ENCODE measurements around the gene PELI2. TPM values are rescaled to one million over a fixed set of nuclear protein-coding genes. Genes with fewer than 3 reads are reported as not detected.

Gene PELI2
- total RNA-seq, 1 experiment from 2014 or later, result 0.19 TPM

GRCh38 chr14:56170028-56170427 is 51.8 kb downstream of the PELI2 start:
- peaks cover 12% of the 10 kb centered on the region for H3K9me3 Mint-ChIP-seq (ENCODE audit: unreplicated experiment)
- peaks cover 10% of the 10 kb centered on the region for H3K4me1 Mint-ChIP-seq (ENCODE audit: insufficient read depth, unreplicated experiment)
- intact Hi-C loops (cut with micrococcal nuclease), result no loop called here
- H3K27me3 Mint-ChIP-seq (ENCODE audit: insufficient read depth, unreplicated experiment), result no peaks in the 10 kb centered on the region
- DNase-seq (ENCODE audit: unreplicated experiment), result no peak
- POLR2A ChIA-PET, result no interaction called here
- H3K36me3 Mint-ChIP-seq (ENCODE audit: insufficient read depth, unreplicated experiment), result no peaks in the 10 kb centered on the region
- CTCF ChIA-PET, result no interaction called here
- no peak overlapping the region for H3K4me3 Mint-ChIP-seq (ENCODE audit: unreplicated experiment)
- no peak overlapping the region for H3K27ac Mint-ChIP-seq (ENCODE audit: low read depth, unreplicated experiment)
- TF ChIP-seq CTCF (IDR thresholded peaks at IDR 0.05; ENCODE audit: unreplicated experiment), result no peak
- no TSS peak for BruUV-seq (replicated peaks)

- peaks cover 10% of the 10 kb centered on the region for H3K4me1 Mint-ChIP-seq (ENCODE audit: insufficient read depth, unreplicated experiment)
- no peak for TF ChIP-seq CTCF (IDR thresholded peaks at IDR 0.05; ENCODE audit: unreplicated experiment)
- BruUV-seq (replicated peaks), result no TSS peak
- DNase-seq (ENCODE audit: unreplicated experiment), result no peak
- no peaks in the 10 kb centered on the region for H3K27me3 Mint-ChIP-seq (ENCODE audit: insufficient read depth, unreplicated experiment)
- intact Hi-C loops (cut with micrococcal nuclease), result no loop called here
- peaks cover 5% of the 10 kb centered on the region for H3K9me3 Mint-ChIP-seq (ENCODE audit: unreplicated experiment)
- H3K36me3 Mint-ChIP-seq (ENCODE audit: insufficient read depth, unreplicated experiment), result no peaks in the 10 kb centered on the region
- POLR2A ChIA-PET, result interaction anchor here (0.6 kb wide), 2 partner anchors 18 to 378 kb away, joined by 3 read pairs; no protein-coding TSS in a partner anchor
- no peak overlapping the region for H3K4me3 Mint-ChIP-seq (ENCODE audit: unreplicated experiment)
- H3K27ac Mint-ChIP-seq (ENCODE audit: low read depth, unreplicated experiment), result no peak overlapping the region
- CTCF ChIA-PET, result no interaction called here
Observed at GRCh38 chr14:56170877-56171422, 52.7 kb downstream of the PELI2 start.

DNA sequence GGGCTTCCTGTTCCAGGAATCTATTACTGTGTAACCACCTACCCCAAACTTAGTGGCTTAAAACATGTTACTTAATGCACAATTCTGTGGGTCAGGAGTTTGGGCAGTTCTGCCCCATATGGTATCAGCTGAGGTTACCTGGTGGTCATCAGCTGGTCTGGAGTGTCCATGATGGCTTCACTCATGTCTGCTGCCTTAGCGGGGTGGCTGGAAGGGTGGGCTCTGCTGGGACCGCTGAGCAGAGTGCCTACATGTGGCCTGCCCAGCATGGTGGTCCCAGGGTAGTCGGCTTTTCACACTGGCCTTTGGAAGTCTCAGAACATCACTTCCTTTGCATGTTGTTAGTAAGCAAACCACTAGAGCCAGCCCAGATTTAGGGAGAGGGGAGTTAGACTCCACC is 53.9 kb downstream of the PELI2 start:
- peak overlapping the region; percentile 82 for H3K27ac Mint-ChIP-seq (ENCODE audit: low read depth, unreplicated experiment)
- ChIA-PET CTCF (no interaction called here), POLR2A (no interaction called here)
- H3K4me1 Mint-ChIP-seq (ENCODE audit: insufficient read depth, unreplicated experiment), result peaks cover 10% of the 10 kb centered on the region
- intact Hi-C loops (cut with micrococcal nuclease), result no loop called here
- H3K27me3 Mint-ChIP-seq (ENCODE audit: insufficient read depth, unreplicated experiment), result no peaks in the 10 kb centered on the region
- no peaks in the 10 kb centered on the region for H3K9me3 Mint-ChIP-seq (ENCODE audit: unreplicated experiment)
- no peak overlapping the region for H3K4me3 Mint-ChIP-seq (ENCODE audit: unreplicated experiment)
- BruUV-seq (replicated peaks), result no TSS peak
- DNase-seq (ENCODE audit: unreplicated experiment), result no peak
- H3K36me3 Mint-ChIP-seq (ENCODE audit: insufficient read depth, unreplicated experiment), result no peaks in the 10 kb centered on the region
- no peak for TF ChIP-seq CTCF (IDR thresholded peaks at IDR 0.05; ENCODE audit: unreplicated experiment)

GRCh38 chr14:56172571-56172971 is 54.4 kb downstream of the PELI2 start:
- intact Hi-C loops (cut with micrococcal nuclease), result no loop called here
- H3K27ac Mint-ChIP-seq (ENCODE audit: low read depth, unreplicated experiment), result peak overlapping the region; percentile 82

More at GRCh38 chr14:56172571-56172971, 54.4 kb downstream of the PELI2 start:
- H3K36me3 Mint-ChIP-seq (ENCODE audit: insufficient read depth, unreplicated experiment), result no peaks in the 10 kb centered on the region
- POLR2A ChIA-PET, result no interaction called here
- no peak overlapping the region for H3K4me3 Mint-ChIP-seq (ENCODE audit: unreplicated experiment)
- no peaks in the 10 kb centered on the region for H3K27me3 Mint-ChIP-seq (ENCODE audit: insufficient read depth, unreplicated experiment)
- peaks cover 10% of the 10 kb centered on the region for H3K4me1 Mint-ChIP-seq (ENCODE audit: insufficient read depth, unreplicated experiment)
- CTCF ChIA-PET, result interaction anchor here (0.5 to 0.9 kb wide), 2 partner anchors 234 to 467 kb away, joined by 3 to 4 read pairs; no protein-coding TSS in a partner anchor
- no TSS peak for BruUV-seq (replicated peaks)
- H3K9me3 Mint-ChIP-seq (ENCODE audit: unreplicated experiment), result no peaks in the 10 kb centered on the region
- peak; percentile 47 for DNase-seq (ENCODE audit: unreplicated experiment)
- TF ChIP-seq CTCF (IDR thresholded peaks at IDR 0.05; ENCODE audit: unreplicated experiment), result no peak
